Neuron (in vitro differentiated cells): ENCODE data around the gene NLE1.
"Not testable (repeated sequence)": the region's sequence is repeated elsewhere in the genome, so short reads cannot be mapped to it uniquely, and the experiment has no call there.

Source experiments
- H2AFZ ChIP-seq: one replicate; pipeline ENCODE4 v1.6.1; 2013; ENCODE audit warnings: low read depth, mild to moderate bottlenecking, inconsistent platforms, low read length, moderate library complexity
- H3K27me3 ChIP-seq: one replicate; pipeline ENCODE4 v1.6.1; 2013; ENCODE audit warnings: low read length; ENCODE audit not compliant: insufficient read depth
- H3K36me3 ChIP-seq: one replicate; pipeline ENCODE4 v1.6.1; 2013; ENCODE audit warnings: low read length; ENCODE audit not compliant: insufficient read depth
- H3K4me1 ChIP-seq: one replicate; pipeline ENCODE4 v1.6.1; 2013; ENCODE audit warnings: low read length; ENCODE audit not compliant: insufficient read depth
- H3K4me3 ChIP-seq: 2 replicates; pipeline ENCODE4 v1.5.1; 2013; ENCODE audit warnings: mild to moderate bottlenecking, low read length, moderate library complexity
- H3K9me3 ChIP-seq: one replicate; pipeline ENCODE4 v1.6.1; 2013; ENCODE audit warnings: low read length

Gene NLE1

GRCh38 chr17:35154196-35155165, 12.4 kb upstream of the NLE1 start:
- H3K36me3 ChIP-seq, result no peaks in the 10 kb centered on the region
- H2AFZ ChIP-seq, result no peak overlapping the region
- no peaks in the 10 kb centered on the region for H3K4me1 ChIP-seq
- H3K4me3 ChIP-seq, result no peak overlapping the region
- no peaks in the 10 kb centered on the region for H3K9me3 ChIP-seq
- peaks cover 12% of the 10 kb centered on the region for H3K27me3 ChIP-seq

- Histone ChIP-seq H3K4me1 (no peaks in the 10 kb centered on the region), H3K9me3 (no peaks in the 10 kb centered on the region), H2AFZ (no peak overlapping the region), H3K36me3 (no peaks in the 10 kb centered on the region), H3K4me3 (no peak overlapping the region), H3K27me3 (peaks cover 13% of the 10 kb centered on the region)
These were observed 10.5 kb upstream of the NLE1 start for GRCh38 chr17:35152421-35153140.

- H2AFZ ChIP-seq, H3K4me1 ChIP-seq, H3K36me3 ChIP-seq, H3K4me3 ChIP-seq, H3K9me3 ChIP-seq: not testable (repeated sequence)
- peaks cover 22% of the 10 kb centered on the region for H3K27me3 ChIP-seq
These were observed 9.0 kb upstream of the NLE1 start for GRCh38 chr17:35151080-35151479.

- Histone ChIP-seq H3K4me3 (no peak overlapping the region), H3K36me3 (no peaks in the 10 kb centered on the region), H3K9me3 (no peaks in the 10 kb centered on the region)
These were observed 7.8 kb upstream of the NLE1 start for GRCh38 chr17:35149941-35150340.

GRCh38 chr17:35148144-35148543, 6.0 kb upstream of the NLE1 start:
- H3K4me1 ChIP-seq, result no peaks in the 10 kb centered on the region
- no peak overlapping the region for H2AFZ ChIP-seq
- H3K9me3 ChIP-seq, result no peaks in the 10 kb centered on the region

More at GRCh38 chr17:35149941-35150340, 7.8 kb upstream of the NLE1 start:
- peaks cover 19% of the 10 kb centered on the region for H3K27me3 ChIP-seq
- H3K4me1 ChIP-seq, result no peaks in the 10 kb centered on the region
- H2AFZ ChIP-seq, result no peak overlapping the region

DNA sequence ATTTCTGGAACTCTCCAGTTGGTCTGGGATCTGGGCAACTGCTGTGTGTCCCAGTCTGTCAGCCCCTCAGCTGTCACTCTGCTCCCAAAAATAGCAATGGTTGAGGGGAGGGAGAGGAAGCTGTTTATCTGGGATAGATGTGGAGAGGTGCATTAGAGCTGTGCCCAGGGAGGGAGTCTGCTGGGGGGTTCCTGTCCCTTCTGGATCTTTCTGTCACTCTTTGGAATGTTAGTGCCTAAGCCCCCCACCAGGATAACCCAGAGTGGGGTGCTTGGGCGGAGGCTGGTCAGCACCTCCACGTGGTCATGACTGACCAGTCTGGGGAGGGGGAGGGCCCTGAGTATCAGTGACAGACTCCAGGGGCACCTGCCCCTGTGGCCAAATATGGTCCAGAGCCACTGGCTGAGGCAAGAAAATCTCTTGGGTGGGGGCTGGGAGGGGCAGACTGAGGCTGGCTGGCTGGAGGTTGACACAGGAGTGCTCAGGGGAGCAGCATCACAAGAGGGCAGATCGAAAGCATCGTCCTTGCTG, 5.3 kb upstream of the NLE1 start, which contains the start of gene UNC45B:
TSS of gene UNC45B (plus strand) at position 443 of the 531 bp plus-strand sequence. CDS start 447 bp downstream, outside the sequence.
- H3K27me3 ChIP-seq, result peaks cover 18% of the 10 kb centered on the region
- no peak within 1 kb of the TSS for H2AFZ ChIP-seq
- no peak within 1 kb of the TSS for H3K4me3 ChIP-seq
- H3K9me3 ChIP-seq, result no peaks in the 10 kb centered on the region
- H3K4me1 ChIP-seq, result no peaks in the 10 kb centered on the region
- H3K36me3 ChIP-seq, result no peaks in the 10 kb centered on the region

More at GRCh38 chr17:35148144-35148543, 6.0 kb upstream of the NLE1 start:
- Histone ChIP-seq H3K4me3 (no peak overlapping the region), H3K27me3 (peaks cover 18% of the 10 kb centered on the region), H3K36me3 (no peaks in the 10 kb centered on the region)

DNA sequence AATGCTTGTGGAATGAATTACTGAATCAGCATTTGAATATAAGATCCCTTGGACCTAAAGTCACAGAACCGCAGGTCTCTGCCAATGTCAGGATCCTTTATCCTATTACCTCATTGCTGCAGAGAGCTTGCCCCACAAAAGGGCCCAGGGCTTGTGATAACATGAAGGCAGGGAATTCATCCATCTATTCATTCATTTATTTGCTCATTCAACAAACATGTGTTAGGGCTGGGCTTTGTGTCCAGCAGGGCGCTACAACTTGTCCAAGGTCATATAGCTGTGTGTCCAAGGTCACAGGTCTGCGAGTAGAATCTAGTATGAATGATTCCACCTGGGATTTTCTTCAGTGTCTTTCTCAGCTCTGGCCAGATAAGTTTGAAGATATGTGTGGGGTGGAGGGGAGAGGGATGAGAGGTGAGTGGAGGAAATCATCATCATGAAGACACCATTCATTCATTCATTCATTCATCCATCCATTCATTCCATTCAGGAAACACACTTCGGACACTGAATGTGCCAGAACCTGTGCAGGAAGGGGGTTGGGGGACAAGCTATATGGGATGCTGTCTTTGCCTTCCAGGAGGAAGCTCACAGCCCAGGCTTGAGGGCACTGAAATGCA, 4.2 kb upstream of the NLE1 start:
- H3K27me3 ChIP-seq, result peaks cover 18% of the 10 kb centered on the region
- H2AFZ ChIP-seq, result no peak overlapping the region
- H3K4me3 ChIP-seq, result no peak overlapping the region
- H3K9me3 ChIP-seq, result no peaks in the 10 kb centered on the region
- H3K4me1 ChIP-seq, result no peaks in the 10 kb centered on the region
- no peaks in the 10 kb centered on the region for H3K36me3 ChIP-seq

DNA sequence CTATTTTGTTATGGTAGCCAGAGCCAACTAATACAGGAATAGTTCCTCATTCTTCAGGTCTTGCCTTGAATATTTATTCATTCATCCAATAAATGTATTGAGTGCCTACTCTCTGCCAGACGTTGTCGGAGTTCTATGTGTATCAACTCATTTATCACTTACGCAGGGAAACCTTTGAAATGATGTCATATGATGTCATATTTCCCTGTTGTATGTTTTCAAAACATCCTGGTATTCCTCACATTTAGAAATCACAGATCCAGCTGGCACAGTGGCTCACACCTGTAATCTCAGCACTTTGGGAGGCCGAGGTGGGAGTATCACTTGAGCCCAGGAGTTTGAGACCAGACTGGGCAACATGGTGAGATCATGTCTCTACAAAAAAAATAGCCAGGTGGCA, 2.7 kb upstream of the NLE1 start:
- Histone ChIP-seq H3K9me3 (no peaks in the 10 kb centered on the region), H3K4me1 (peaks cover 4% of the 10 kb centered on the region), H3K36me3 (peaks cover 1% of the 10 kb centered on the region), H3K4me3 (no peak overlapping the region), H2AFZ (no peak overlapping the region), H3K27me3 (peaks cover 18% of the 10 kb centered on the region)

GRCh38 chr17:35142467-35142796, 329 bp upstream of the NLE1 start:
- peaks cover 4% of the 10 kb centered on the region for H3K4me1 ChIP-seq
- H3K4me3 ChIP-seq, result peak overlapping the region; percentile 86
- H2AFZ ChIP-seq, result no peak overlapping the region
- no peaks in the 10 kb centered on the region for H3K9me3 ChIP-seq
- H3K36me3 ChIP-seq, result peaks cover 22% of the 10 kb centered on the region
- peaks cover 9% of the 10 kb centered on the region for H3K27me3 ChIP-seq

GRCh38 chr17:35138218-35138617, 3.9 kb downstream of the NLE1 start:
- Histone ChIP-seq H2AFZ (no peak overlapping the region), H3K4me3 (no peak overlapping the region), H3K36me3 (peaks cover 62% of the 10 kb centered on the region), H3K27me3 (no peaks in the 10 kb centered on the region), H3K9me3 (no peaks in the 10 kb centered on the region), H3K4me1 (peaks cover 4% of the 10 kb centered on the region)

GRCh38 chr17:35135322-35135721, 6.8 kb downstream of the NLE1 start:
- Histone ChIP-seq H3K4me1 (no peaks in the 10 kb centered on the region), H3K4me3 (no peak overlapping the region), H3K9me3 (no peaks in the 10 kb centered on the region), H2AFZ (no peak overlapping the region), H3K36me3 (peaks cover 89% of the 10 kb centered on the region), H3K27me3 (no peaks in the 10 kb centered on the region)

DNA sequence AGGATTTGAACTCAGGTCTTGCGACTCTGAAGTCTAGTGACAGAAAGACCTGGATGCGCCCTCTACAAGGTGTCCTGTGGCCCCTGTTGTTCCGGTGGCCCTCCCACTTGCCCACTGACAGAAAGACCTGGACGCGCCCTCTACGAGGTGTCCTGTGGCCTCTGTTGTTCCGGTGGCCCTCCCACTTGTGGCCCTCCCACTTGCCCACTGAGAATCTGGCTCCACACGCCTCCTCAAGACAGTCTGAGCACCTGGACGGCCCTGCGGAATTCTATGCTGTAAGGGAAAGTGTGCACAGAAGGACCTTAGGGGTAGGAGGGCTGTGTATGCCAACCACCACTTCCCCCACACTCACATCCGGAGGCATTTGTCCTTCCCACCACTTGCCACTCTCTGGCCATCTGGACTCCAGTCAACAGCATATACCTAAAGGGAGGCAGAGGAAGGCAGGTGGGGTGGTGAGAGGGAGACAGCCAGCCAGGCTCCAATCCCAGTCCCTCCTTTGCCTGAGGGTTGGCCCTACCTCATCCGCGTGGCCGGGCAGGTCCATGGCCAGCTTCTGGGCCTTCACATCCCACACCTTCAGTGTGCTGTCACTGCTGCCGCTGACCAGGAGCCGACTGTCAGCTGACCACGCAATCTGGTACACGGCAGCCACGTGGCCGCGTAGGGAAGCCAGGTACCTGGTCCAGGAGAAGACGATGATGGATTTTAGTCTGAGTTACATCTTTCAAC, 9.1 kb downstream of the NLE1 start:
- no peak overlapping the region for H3K4me3 ChIP-seq
- H3K36me3 ChIP-seq, result peaks cover 76% of the 10 kb centered on the region
- no peaks in the 10 kb centered on the region for H3K27me3 ChIP-seq
- no peaks in the 10 kb centered on the region for H3K4me1 ChIP-seq
- H2AFZ ChIP-seq, result no peak overlapping the region
- H3K9me3 ChIP-seq, result no peaks in the 10 kb centered on the region
